ENCODE results near the gene RALGAPA1.

The RALGAPA1 gene

GRCh38 chr14:35535483-35536112 is 273.5 kb downstream of the RALGAPA1 start:
- DNase-seq (ENCODE audit: low read depth): no peak

GRCh38 chr14:35534873-35535482 is 274.1 kb downstream of the RALGAPA1 start:
- DNase-seq (ENCODE audit: low read depth): peak; percentile 41

- no peak for DNase-seq (ENCODE audit: low read depth)
These were observed 274.8 kb downstream of the RALGAPA1 start for GRCh38 chr14:35534208-35534872.

GRCh38 chr14:35533357-35534207 is 275.5 kb downstream of the RALGAPA1 start, which contains the start of gene INSM2:
INSM2 (plus strand) TSS chr14:35534164; CDS start chr14:35534253, 89 bp downstream.
- peak; percentile 54 for DNase-seq (ENCODE audit: low read depth)

- DNase-seq (ENCODE audit: low read depth): no peak
These were observed 276.2 kb downstream of the RALGAPA1 start for GRCh38 chr14:35532783-35533356.

- no peak for DNase-seq (ENCODE audit: low read depth)
These were observed 276.9 kb downstream of the RALGAPA1 start for GRCh38 chr14:35531960-35532747.

- DNase-seq (ENCODE audit: low read depth): no peak
These were observed 282.1 kb downstream of the RALGAPA1 start for GRCh38 chr14:35526962-35527361.

- no peak for DNase-seq (ENCODE audit: low read depth)
These were observed 283.4 kb downstream of the RALGAPA1 start for GRCh38 chr14:35525695-35526094.

GRCh38 chr14:35519986-35520385 is 289.1 kb downstream of the RALGAPA1 start:
- DNase-seq (ENCODE audit: low read depth): no peak

- DNase-seq (ENCODE audit: low read depth): no peak
These were observed 293.2 kb downstream of the RALGAPA1 start for GRCh38 chr14:35515916-35516315.

- DNase-seq (ENCODE audit: low read depth): no peak
These were observed 296.3 kb downstream of the RALGAPA1 start for GRCh38 chr14:35512765-35513164.

- DNase-seq (ENCODE audit: low read depth): no peak
These were observed 299.2 kb downstream of the RALGAPA1 start for GRCh38 chr14:35509846-35510245.

GRCh38 chr14:35506927-35507326 is 302.2 kb downstream of the RALGAPA1 start:
- no peak for DNase-seq (ENCODE audit: low read depth)

GRCh38 chr14:35506461-35506860 is 302.6 kb downstream of the RALGAPA1 start:
- no peak for DNase-seq (ENCODE audit: low read depth)

- DNase-seq (ENCODE audit: low read depth): no peak
These were observed 304.8 kb downstream of the RALGAPA1 start for GRCh38 chr14:35504260-35504659.

GRCh38 chr14:35503646-35504045 is 305.4 kb downstream of the RALGAPA1 start:
- no peak for DNase-seq (ENCODE audit: low read depth)

GRCh38 chr14:35499180-35499579 is 309.9 kb downstream of the RALGAPA1 start:
- DNase-seq (ENCODE audit: low read depth): no peak

GRCh38 chr14:35495278-35495677 is 313.8 kb downstream of the RALGAPA1 start:
- no peak for DNase-seq (ENCODE audit: low read depth)

GRCh38 chr14:35492569-35493014 is 316.5 kb downstream of the RALGAPA1 start:
- DNase-seq (ENCODE audit: low read depth): no peak

Data from stimulated activated CD8-positive, alpha-beta memory T cell treated with anti-CD3 and anti-CD28 coated beads, Interleukin-7, amount 100 ng/mL, for 24 hours (primary cell).